Prostate gland (tissue), 2 donors: ENCODE results near the gene PSMD11.

Experiments used
- CTCF ChIP-seq, 4 experiments: fragments of 200-600 bp in 2 of 4; fragments of 450-650 bp in 2 of 4; sonication (generic) in 2 of 4; IDR thresholded peaks; 1 replicate in 3 of 4; 2 replicates in 1 of 4; pipeline ENCODE4 v1.5.1; 2016 to 2019; ENCODE audit warnings: antibody characterized with exemption in 4 of 4, mild to moderate bottlenecking in 2 of 4, moderate library complexity in 2 of 4
- POLR2AphosphoS5 ChIP-seq: sonication (generic); formaldehyde crosslinking; IDR thresholded peaks from one replicate; pipeline ENCODE4 v1.6.1; 2017; ENCODE audit warnings: antibody characterized with exemption

- TF ChIP-seq CTCF (IDR thresholded peaks at IDR 0.05) (peak in 3 of 4 experiments; percentile 23 to 37 (median 34)), POLR2AphosphoS5 (no peak)
Measured at GRCh38 chr17:32461853-32462617, 17.7 kb downstream of the PSMD11 start.
